Common myeloid progenitor, CD34-positive (primary cell): Measurements from ENCODE around the gene C10orf67.
"Not testable (repeated sequence)": the region's sequence is repeated elsewhere in the genome, so short reads cannot be mapped to it uniquely, and the experiment has no call there.

Source experiments
- CTCF ChIA-PET: fragments of 350-600 bp; sonication (Branson Sonifier 250); formaldehyde crosslinking; loops from one replicate; lab custom pipeline; 2021; ENCODE audit warnings: antibody characterized with exemption; lab: Charles Lee
- POLR2A ChIA-PET: fragments of 350-600 bp; sonication (Branson Sonifier 250); formaldehyde crosslinking; loops from one replicate; lab custom pipeline; 2021; ENCODE audit warnings: antibody characterized with exemption; lab: Charles Lee
- DNase-seq, 3 donors: peaks; one replicate each; pipeline versions ENCODE4 v3.0.0 to v3.0.0-alpha.2; 2013
- H3K27ac ChIP-seq, 2 experiments: 1 replicate in 1 of 2; 2 replicates in 1 of 2; pipeline ENCODE4 v1.7.0; 2013; ENCODE audit warnings: inconsistent platforms in 2 of 2, low read length in 2 of 2, mild to moderate bottlenecking in 2 of 2, low read depth in 1 of 2, moderate library complexity in 1 of 2; ENCODE audit not compliant: severe bottlenecking in 2 of 2, insufficient read depth in 1 of 2, poor library complexity in 1 of 2
- H3K27me3 ChIP-seq, 5 experiments: replicated peaks in 2 of 5; 1 replicate in 3 of 5; 2 replicates in 2 of 5; pipeline versions ENCODE4 v1.6.1 to v1.7.0; 2013; ENCODE audit warnings: low read length in 4 of 5, mild to moderate bottlenecking in 2 of 5, moderate library complexity in 2 of 5, inconsistent platforms in 1 of 5; ENCODE audit not compliant: insufficient read depth in 5 of 5, control insufficient read depth in 4 of 5
- H3K36me3 ChIP-seq, 4 experiments: 1 replicate in 2 of 4; 2 replicates in 2 of 4; pipeline versions ENCODE4 v1.6.1 to v1.7.0; 2013; ENCODE audit warnings: low read length in 3 of 4, control low read depth in 1 of 4, mild to moderate bottlenecking in 1 of 4; ENCODE audit not compliant: control insufficient read depth in 4 of 4, insufficient read depth in 4 of 4
- H3K4me1 ChIP-seq, 4 experiments: 1 replicate in 3 of 4; 2 replicates in 1 of 4; pipeline versions ENCODE4 v1.6.1 to v1.7.1; 2013; ENCODE audit warnings: low read length in 3 of 4, mild to moderate bottlenecking in 3 of 4, control low read depth in 1 of 4, inconsistent platforms in 1 of 4, moderate library complexity in 1 of 4; ENCODE audit not compliant: control insufficient read depth in 4 of 4, insufficient read depth in 4 of 4; ENCODE audit errors: control extremely low read depth in 1 of 4
- H3K4me3 ChIP-seq, 7 experiments: 1 replicate in 4 of 7; 2 replicates in 3 of 7; pipeline versions ENCODE4 v1.5.1 to v1.7.0; 2013; ENCODE audit warnings: mild to moderate bottlenecking in 7 of 7, low read length in 6 of 7, moderate library complexity in 6 of 7, inconsistent platforms in 2 of 7, low read depth in 2 of 7, control low read depth in 1 of 7; ENCODE audit not compliant: insufficient read depth in 4 of 7, control insufficient read depth in 1 of 7; ENCODE audit errors: extremely low read depth in 1 of 7
- H3K9me3 ChIP-seq, 5 experiments: 1 replicate in 4 of 5; 2 replicates in 1 of 5; pipeline versions ENCODE4 v1.6.1 to v1.7.1; 2013; ENCODE audit warnings: low read length in 4 of 5, mild to moderate bottlenecking in 2 of 5, inconsistent platforms in 1 of 5, low read depth in 1 of 5, moderate library complexity in 1 of 5; ENCODE audit not compliant: control insufficient read depth in 4 of 5, insufficient read depth in 2 of 5; ENCODE audit errors: control extremely low read depth in 1 of 5
- WGBS: methylation state at CpG from one replicate; pipeline ENCODE4 v1.1.5; 2013; ENCODE audit not compliant: insufficient coverage; 5-methylcytosine and 5-hydroxymethylcytosine counted together

The C10orf67 gene

GRCh38 chr10:23258516-23258915 is 86.1 kb downstream of the C10orf67 start:
- ChIA-PET POLR2A (no interaction called here), CTCF (no interaction called here)

GRCh38 chr10:23253780-23254179 is 90.8 kb downstream of the C10orf67 start:
- H3K27me3 ChIP-seq, result peaks cover 0 to 4% (median 1%) of the 10 kb centered on the region in 5 experiments
- WGBS, result 100% methylated on average over 2 of the region's 2 CpGs
- H3K4me1 ChIP-seq, result no peaks in the 10 kb centered on the region
- no peak overlapping the region for H3K27ac ChIP-seq
- no peaks in the 10 kb centered on the region for H3K9me3 ChIP-seq
- POLR2A ChIA-PET, result no interaction called here
- H3K36me3 ChIP-seq, result no peaks in the 10 kb centered on the region
- CTCF ChIA-PET, result no interaction called here
- no peak overlapping the region for H3K4me3 ChIP-seq
- no peak for DNase-seq

More at GRCh38 chr10:23258516-23258915, 86.1 kb downstream of the C10orf67 start:
- Histone ChIP-seq H3K27me3 (peaks cover 0 to 7% (median 4%) of the 10 kb centered on the region in 5 experiments), H3K36me3 (no peaks in the 10 kb centered on the region), H3K9me3 (no peaks in the 10 kb centered on the region), H3K27ac (no peak overlapping the region), H3K4me1 (no peaks in the 10 kb centered on the region), H3K4me3 (no peak overlapping the region)
- 100% methylated on average over 2 of the region's 2 CpGs for WGBS
- no peak for DNase-seq

- WGBS, result 67% methylated on average over 1 of the region's 4 CpGs
- DNase-seq, H3K9me3 ChIP-seq, H3K36me3 ChIP-seq, H3K4me1 ChIP-seq, H3K27me3 ChIP-seq, H3K27ac ChIP-seq, H3K4me3 ChIP-seq, POLR2A ChIA-PET, CTCF ChIA-PET: not testable (repeated sequence)
Measured at GRCh38 chr10:23252859-23253258, 91.7 kb downstream of the C10orf67 start.

- H3K27ac ChIP-seq, H3K27me3 ChIP-seq, H3K4me1 ChIP-seq, H3K9me3 ChIP-seq, CTCF ChIA-PET, H3K4me3 ChIP-seq, H3K36me3 ChIP-seq, DNase-seq, POLR2A ChIA-PET: not testable (repeated sequence)
- no CpG with 5 or more reads among the region's 1 CpG for WGBS
Measured at GRCh38 chr10:23241779-23242178, 102.8 kb downstream of the C10orf67 start.

GRCh38 chr10:23238015-23238414 is 106.6 kb downstream of the C10orf67 start:
- Histone ChIP-seq H3K27ac (no peak overlapping the region), H3K36me3 (no peaks in the 10 kb centered on the region), H3K9me3 (peaks cover 0 to 2% (median 0%) of the 10 kb centered on the region in 5 experiments), H3K27me3 (no peaks in the 10 kb centered on the region), H3K4me1 (no peaks in the 10 kb centered on the region), H3K4me3 (no peak overlapping the region)
- 94% methylated on average over 2 of the region's 3 CpGs for WGBS
- no peak for DNase-seq
- CTCF ChIA-PET, result no interaction called here
- POLR2A ChIA-PET, result no interaction called here

GRCh38 chr10:23230582-23230981 is 114.0 kb downstream of the C10orf67 start:
- DNase-seq, result no peak
- H3K4me3 ChIP-seq, result no peak overlapping the region
- WGBS, result no CpG with 5 or more reads among the region's 1 CpG
- H3K36me3 ChIP-seq, result no peaks in the 10 kb centered on the region
- no peaks in the 10 kb centered on the region for H3K9me3 ChIP-seq
- H3K4me1 ChIP-seq, result no peaks in the 10 kb centered on the region
- no peak overlapping the region for H3K27ac ChIP-seq
- POLR2A ChIA-PET, result no interaction called here
- CTCF ChIA-PET, result no interaction called here
- H3K27me3 ChIP-seq, result no peaks in the 10 kb centered on the region

- Histone ChIP-seq H3K4me1 (no peaks in the 10 kb centered on the region), H3K36me3 (no peaks in the 10 kb centered on the region), H3K27me3 (peaks cover 0 to 20% (median 9%) of the 10 kb centered on the region in 5 experiments), H3K4me3 (no peak overlapping the region), H3K9me3 (peaks cover 0 to 3% (median 0%) of the 10 kb centered on the region in 5 experiments), H3K27ac (no peak overlapping the region)
- ChIA-PET CTCF (no interaction called here), POLR2A (no interaction called here)
- DNase-seq, result no peak
- WGBS, result no CpG with 5 or more reads among the region's 1 CpG
Measured at GRCh38 chr10:23217471-23217870, 127.1 kb downstream of the C10orf67 start.
